ACC112 (cell line): ENCODE data around the gene SHISA8.
A peak's percentile ranks its signal among the peaks of the same experiment; 100 is the strongest.
"Not testable (repeated sequence)": the region's sequence is repeated elsewhere in the genome, so short reads cannot be mapped to it uniquely, and the experiment has no call there.

Experiments
- H2AFZ ChIP-seq: fragments of 200-600 bp; sonication (generic); one replicate; pipeline ENCODE4 v1.6.0; 2017; ENCODE audit warnings: antibody characterized with exemption, low read length; ENCODE audit not compliant: unreplicated experiment
- H3K27ac ChIP-seq: fragments of 200-600 bp; sonication (generic); 2 replicates; pipeline ENCODE4 v1.5.1; 2014; ENCODE audit warnings: low read depth, mild to moderate bottlenecking, antibody characterized with exemption, low read length, moderate library complexity
- H3K27me3 ChIP-seq: fragments of 200-600 bp; sonication (generic); 2 replicates; pipeline ENCODE4 v1.6.1; 2014; ENCODE audit warnings: mild to moderate bottlenecking, antibody characterized with exemption, low read length, moderate library complexity, mixed read lengths; ENCODE audit not compliant: insufficient read depth
- H3K36me3 ChIP-seq: fragments of 200-600 bp; sonication (generic); 2 replicates; pipeline ENCODE4 v1.6.1; 2016; ENCODE audit warnings: mild to moderate bottlenecking, antibody characterized with exemption, low read length, moderate library complexity, mixed read lengths; ENCODE audit not compliant: insufficient read depth
- H3K4me1 ChIP-seq: fragments of 200-600 bp; sonication (generic); one replicate; pipeline ENCODE4 v1.6.1; 2016; ENCODE audit warnings: low read length, mixed read lengths; ENCODE audit not compliant: insufficient read depth, unreplicated experiment, control insufficient read depth
- H3K4me3 ChIP-seq: fragments of 200-600 bp; sonication (generic); 2 replicates; pipeline ENCODE4 v1.5.1; 2014; ENCODE audit warnings: mild to moderate bottlenecking, low read depth, low read length
- H3K79me2 ChIP-seq: fragments of 200-600 bp; sonication (generic); one replicate; pipeline ENCODE4 v1.6.0; 2016; ENCODE audit warnings: low read length; ENCODE audit not compliant: control insufficient read depth, unreplicated experiment, insufficient read depth

SHISA8 gene

DNA sequence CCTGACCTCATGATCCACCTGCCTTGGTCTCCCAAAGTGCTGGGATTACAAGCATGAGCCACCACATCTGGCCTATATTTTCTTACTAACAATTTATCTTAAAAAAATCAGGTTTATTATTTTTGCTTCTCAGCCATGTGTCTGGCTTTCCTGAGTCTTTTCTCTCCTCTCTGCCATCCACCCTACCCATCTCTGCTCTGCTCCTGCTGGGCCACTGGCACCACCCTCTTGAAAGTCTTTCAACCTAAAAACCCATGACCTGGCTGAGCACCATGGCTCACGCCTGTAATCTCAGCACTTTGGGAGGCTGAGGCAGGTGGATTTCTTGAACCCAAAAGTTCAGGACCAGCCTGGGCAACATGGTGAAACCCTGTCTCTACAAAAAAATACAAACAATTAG lies 44.8 kb downstream of the SHISA8 start:
- H2AFZ ChIP-seq, H3K79me2 ChIP-seq, H3K27ac ChIP-seq, H3K27me3 ChIP-seq, H3K4me1 ChIP-seq, H3K36me3 ChIP-seq, H3K4me3 ChIP-seq: not testable (repeated sequence)

DNA sequence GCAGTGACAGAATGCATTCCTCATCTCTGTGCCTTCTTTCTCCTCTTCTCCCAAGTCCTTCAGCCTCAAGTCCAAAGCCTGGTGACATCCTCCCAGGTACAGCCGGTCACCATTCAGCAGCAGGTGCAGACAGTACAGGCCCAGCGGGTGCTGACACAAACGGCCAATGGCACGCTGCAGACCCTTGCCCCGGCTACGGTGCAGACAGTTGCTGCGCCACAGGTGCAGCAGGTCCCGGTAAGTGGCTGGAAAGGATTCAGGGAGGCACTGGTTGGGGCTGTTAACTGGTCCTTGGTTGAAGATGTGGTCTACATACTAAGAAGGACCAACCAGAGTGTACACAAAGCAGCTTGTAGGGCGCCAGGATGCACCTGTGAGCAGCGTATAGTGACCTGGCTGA lies 46.3 kb downstream of the SHISA8 start:
- Histone ChIP-seq H3K27ac (no peak overlapping the region), H3K36me3 (no peaks in the 10 kb centered on the region), H3K79me2 (peaks cover 6% of the 10 kb centered on the region)

DNA sequence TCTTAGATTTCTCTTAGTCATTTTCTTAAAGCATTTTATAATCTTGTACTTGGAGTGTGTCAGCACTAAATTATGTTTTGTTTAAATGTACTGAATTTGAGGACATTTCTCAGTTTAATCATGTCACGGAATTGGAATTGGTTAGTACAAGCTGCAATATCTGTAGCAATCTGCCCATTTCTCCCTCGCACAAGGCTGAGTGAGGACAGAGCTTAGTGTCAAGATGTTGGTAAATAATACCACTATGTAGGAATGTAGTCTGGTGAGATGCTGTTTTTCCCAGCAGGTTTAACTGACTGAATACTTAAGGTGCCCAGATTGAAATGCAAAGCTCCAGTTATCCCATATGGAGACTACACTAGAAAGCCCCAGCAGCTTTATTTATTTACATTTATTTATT lies 51.4 kb downstream of the SHISA8 start:
- Histone ChIP-seq H2AFZ (no peak overlapping the region), H3K4me3 (no peak overlapping the region), H3K27me3 (no peaks in the 10 kb centered on the region), H3K79me2 (peaks cover 14% of the 10 kb centered on the region), H3K36me3 (no peaks in the 10 kb centered on the region), H3K27ac (no peak overlapping the region), H3K4me1 (peaks cover 25% of the 10 kb centered on the region)

More for the DNA sequence above, 46.3 kb downstream of the SHISA8 start:
- no peaks in the 10 kb centered on the region for H3K4me1 ChIP-seq
- no peak overlapping the region for H3K4me3 ChIP-seq
- H2AFZ ChIP-seq = no peak overlapping the region
- no peaks in the 10 kb centered on the region for H3K27me3 ChIP-seq

- peaks cover 14% of the 10 kb centered on the region for H3K79me2 ChIP-seq
- H3K27ac ChIP-seq = peak overlapping the region; percentile 36
- H3K36me3 ChIP-seq = no peaks in the 10 kb centered on the region
- H3K27me3 ChIP-seq = no peaks in the 10 kb centered on the region
- no peak overlapping the region for H3K4me3 ChIP-seq
- H3K4me1 ChIP-seq = peaks cover 28% of the 10 kb centered on the region
- H2AFZ ChIP-seq = no peak overlapping the region
Measured at GRCh38 chr22:41862530-41863266, 52.2 kb downstream of the SHISA8 start.

GRCh38 chr22:41862160-41862529 lies 52.7 kb downstream of the SHISA8 start:
- H3K4me3 ChIP-seq = no peak overlapping the region
- H3K27me3 ChIP-seq = no peaks in the 10 kb centered on the region
- H3K36me3 ChIP-seq = no peaks in the 10 kb centered on the region
- peak overlapping the region; percentile 36 for H3K27ac ChIP-seq
- peaks cover 14% of the 10 kb centered on the region for H3K79me2 ChIP-seq
- no peak overlapping the region for H2AFZ ChIP-seq
- peaks cover 33% of the 10 kb centered on the region for H3K4me1 ChIP-seq
